DOHH2 (cell line): Measurements from ENCODE around the gene SLC8B1.

ENCODE experiments used
- EZH2phosphoT487 ChIP-seq: fragments of 200-600 bp; sonication (generic); IDR thresholded peaks from 2 replicates; pipeline ENCODE4 v1.6.1; 2017; ENCODE audit warnings: borderline replicate concordance, mild to moderate bottlenecking, antibody characterized with exemption, low read length, moderate library complexity, mixed read lengths
- TF ChIP-seq, protein P1 (sequence below): fragments of 200-600 bp; sonication (generic); IDR thresholded peaks from one replicate; pipeline ENCODE4 v1.5.1; 2014; ENCODE audit warnings: antibody characterized with exemption, mild to moderate bottlenecking, low read depth, low read length; ENCODE audit not compliant: poor library complexity, severe bottlenecking

DNA sequence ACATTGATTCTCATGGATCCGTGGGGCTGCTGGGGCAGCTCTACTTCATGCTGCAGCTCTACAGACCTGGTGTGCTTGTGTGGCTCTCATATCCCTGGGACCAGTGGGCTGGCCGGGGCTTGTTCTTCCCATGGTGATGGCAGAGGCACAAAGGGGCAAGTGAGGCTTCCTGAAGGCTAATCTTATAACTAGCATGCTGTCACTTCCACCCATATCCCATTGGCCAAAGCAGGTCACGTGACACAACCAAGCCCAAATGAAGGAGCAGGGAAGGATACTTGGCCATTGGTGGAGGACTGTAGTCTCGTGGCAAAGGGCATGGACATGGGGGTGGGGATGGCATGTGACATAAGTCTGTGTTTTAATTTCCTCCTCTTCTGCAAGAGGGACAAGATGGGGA lies 33.4 kb upstream of the SLC8B1 start:
- TF ChIP-seq, protein P1, sequence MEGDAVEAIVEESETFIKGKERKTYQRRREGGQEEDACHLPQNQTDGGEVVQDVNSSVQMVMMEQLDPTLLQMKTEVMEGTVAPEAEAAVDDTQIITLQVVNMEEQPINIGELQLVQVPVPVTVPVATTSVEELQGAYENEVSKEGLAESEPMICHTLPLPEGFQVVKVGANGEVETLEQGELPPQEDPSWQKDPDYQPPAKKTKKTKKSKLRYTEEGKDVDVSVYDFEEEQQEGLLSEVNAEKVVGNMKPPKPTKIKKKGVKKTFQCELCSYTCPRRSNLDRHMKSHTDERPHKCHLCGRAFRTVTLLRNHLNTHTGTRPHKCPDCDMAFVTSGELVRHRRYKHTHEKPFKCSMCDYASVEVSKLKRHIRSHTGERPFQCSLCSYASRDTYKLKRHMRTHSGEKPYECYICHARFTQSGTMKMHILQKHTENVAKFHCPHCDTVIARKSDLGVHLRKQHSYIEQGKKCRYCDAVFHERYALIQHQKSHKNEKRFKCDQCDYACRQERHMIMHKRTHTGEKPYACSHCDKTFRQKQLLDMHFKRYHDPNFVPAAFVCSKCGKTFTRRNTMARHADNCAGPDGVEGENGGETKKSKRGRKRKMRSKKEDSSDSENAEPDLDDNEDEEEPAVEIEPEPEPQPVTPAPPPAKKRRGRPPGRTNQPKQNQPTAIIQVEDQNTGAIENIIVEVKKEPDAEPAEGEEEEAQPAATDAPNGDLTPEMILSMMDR = no peak
- no peak for TF ChIP-seq EZH2phosphoT487
